Stimulated activated CD8-positive, alpha-beta memory T cell treated with anti-CD3 and anti-CD28 coated beads, Interleukin-12 subunit alpha, Interleukin-12 subunit beta, amount 100 ng/mL, for 24 hours (primary cell): Measurements from ENCODE around the gene RTN3.
"Not testable (repeated sequence)": the region's sequence is repeated elsewhere in the genome, so short reads cannot be mapped to it uniquely, and the experiment has no call there.

Experiments
- DNase-seq: peaks from one replicate; pipeline ENCODE4 v3.0.0-alpha.2; 2020; ENCODE audit errors: extremely low read depth

Gene RTN3

DNA sequence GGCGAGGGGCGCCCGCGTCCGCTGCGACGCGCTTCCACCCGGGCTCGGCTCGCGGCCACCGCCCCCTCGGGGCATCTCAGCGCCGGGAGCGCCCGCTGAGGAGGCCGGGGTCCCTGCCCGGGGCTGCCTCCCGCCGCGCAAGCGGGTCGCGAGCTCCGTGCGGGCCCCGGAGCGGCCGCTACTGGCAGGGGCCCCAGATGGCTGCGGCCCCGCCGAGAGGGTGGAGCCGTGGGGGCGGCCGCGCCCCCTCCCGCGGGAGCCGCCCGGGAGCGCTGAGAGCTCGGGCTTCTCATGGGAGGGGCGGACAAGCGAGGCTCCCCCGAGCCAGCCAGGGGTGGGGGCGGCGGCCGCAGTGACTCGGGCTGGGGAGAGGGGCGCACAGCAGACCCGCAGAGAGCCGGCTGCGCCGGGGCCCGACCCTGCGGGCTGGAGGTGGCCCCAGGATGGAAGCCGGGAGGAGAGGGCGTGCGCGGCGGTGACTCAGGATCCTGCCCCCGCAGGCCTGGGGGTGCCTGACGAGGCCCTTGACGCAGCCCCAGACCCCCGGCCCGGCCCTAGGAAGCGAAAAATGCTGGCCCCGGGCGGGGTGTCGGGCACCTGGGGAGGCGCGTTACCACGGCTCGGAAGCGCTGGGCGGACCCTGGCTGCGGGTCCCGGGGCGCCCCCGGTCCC lies 87.9 kb downstream of the RTN3 start:
- no peak for DNase-seq

DNA sequence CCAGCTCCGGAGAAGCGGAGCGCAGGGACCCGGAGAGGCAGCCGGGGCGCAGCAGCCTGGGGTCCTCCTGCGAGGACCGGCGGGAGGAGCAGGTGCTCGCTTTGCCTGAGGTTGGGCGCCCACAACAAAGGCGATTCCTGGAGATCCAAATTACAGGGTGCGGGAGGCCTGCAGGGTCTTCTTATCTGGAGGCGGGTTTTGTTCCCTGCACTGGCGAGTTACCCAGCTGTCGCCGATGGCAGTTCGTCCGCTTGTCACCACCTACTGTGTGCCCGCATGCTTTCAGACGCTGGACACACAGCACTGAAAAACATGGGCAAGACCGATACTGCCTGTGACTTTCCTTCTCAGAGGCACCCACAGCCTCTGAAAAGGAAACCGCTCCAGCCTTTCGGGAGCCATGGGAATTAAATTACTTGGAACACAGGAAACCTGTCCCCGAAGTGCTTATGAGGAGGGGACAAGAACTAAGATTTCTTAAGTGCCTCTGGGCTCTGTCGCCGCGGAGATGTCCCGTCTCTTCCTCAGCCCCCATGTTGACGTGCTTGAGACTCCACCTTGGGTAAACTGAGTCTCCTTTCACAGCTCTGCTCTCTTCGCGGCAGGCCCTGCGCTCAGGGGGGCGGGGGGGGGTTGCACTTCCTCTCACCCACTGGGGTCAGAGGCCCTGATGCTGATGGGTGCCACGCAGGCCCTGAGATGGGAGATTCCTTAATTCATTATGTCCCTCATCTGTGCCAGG lies 88.6 kb downstream of the RTN3 start:
- DNase-seq, result no peak

DNA sequence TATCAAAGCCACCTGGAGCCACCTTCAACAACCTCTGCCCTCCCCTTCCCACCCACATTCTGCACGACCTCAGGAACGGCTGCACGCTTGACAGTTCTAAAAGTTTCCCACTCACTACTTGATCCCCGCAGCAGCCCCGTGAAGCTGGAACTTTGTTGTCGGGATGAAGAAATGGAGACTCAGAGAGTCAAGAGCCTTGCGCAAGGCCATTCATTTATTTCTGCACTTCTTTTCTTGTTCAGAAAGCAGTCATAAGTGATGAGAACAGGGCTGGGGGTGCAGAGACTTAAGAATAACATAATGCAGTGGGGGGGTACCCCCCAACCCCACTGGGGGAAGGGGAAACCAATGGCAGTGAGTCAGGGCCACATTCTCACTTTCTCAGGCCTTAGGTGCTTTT lies 89.5 kb downstream of the RTN3 start:
- no peak for DNase-seq

DNA sequence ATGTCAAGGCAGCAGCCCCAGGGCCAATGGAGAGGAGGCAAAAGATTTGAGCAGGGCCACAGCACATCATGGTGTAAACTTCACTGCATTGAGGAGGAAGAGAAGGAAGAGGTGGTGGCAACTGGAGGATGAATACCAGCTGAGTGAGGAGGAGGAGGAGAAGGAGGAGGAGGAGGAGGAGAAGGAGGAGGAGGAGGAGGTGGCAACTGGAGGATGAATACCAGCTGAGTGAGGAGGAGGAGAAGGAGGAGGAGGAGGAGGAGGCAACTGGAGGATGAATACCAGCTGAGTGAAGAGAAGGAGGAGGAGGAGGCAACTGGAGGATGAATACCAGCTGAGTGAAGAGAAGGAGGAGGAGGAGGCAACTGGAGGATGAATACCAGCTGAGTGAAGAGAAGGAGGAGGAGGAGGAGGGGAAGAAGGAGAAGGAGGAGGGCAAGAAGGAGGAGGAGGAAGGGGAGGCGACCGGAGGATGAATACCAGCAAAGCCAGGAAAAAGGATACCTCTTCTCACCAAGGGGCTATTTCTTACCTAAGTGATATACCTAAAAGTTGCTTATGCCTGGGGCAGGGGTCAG lies 90.5 kb downstream of the RTN3 start:
- DNase-seq, result not testable (repeated sequence)

- no peak for DNase-seq
Measured at GRCh38 chr11:63775191-63775590, 93.9 kb downstream of the RTN3 start.

- DNase-seq, result no peak
Measured at GRCh38 chr11:63779039-63779438, 97.7 kb downstream of the RTN3 start.

GRCh38 chr11:63782749-63783148 lies 101.4 kb downstream of the RTN3 start:
- DNase-seq, result no peak

DNA sequence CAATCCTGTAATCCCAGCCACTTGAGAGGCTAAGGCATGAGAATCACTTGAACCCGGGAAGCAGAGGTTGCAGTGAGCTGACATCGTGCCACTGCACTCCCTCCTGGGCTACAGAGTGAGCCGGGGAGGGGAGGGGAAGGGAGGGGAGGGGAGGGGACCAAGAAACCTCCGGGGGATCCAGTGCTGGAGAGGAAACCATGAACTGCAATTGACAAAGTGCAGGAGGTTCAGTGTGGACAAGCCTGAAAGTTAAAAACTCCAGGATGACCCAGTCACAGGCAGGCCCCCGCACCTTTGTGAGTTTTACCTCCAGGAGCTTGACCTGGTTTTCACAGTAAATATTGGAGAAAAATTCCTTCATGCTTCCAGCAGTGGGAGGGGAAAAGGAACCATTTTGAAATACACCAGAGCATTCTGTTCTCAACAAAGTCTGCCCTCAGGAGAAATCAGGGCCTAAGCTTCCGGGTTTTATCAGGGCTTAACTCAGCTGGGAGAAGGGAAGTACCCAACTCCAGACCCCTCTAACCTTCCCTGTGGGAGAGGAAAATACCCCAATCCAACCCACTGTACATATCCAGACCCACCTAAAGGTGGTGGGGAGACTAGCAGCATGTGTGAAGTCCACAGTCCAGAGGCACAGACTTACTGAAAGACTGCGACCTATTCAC lies 102.8 kb downstream of the RTN3 start:
- no peak for DNase-seq

- DNase-seq, result no peak
Measured at GRCh38 chr11:63785823-63786222, 104.5 kb downstream of the RTN3 start.

DNA sequence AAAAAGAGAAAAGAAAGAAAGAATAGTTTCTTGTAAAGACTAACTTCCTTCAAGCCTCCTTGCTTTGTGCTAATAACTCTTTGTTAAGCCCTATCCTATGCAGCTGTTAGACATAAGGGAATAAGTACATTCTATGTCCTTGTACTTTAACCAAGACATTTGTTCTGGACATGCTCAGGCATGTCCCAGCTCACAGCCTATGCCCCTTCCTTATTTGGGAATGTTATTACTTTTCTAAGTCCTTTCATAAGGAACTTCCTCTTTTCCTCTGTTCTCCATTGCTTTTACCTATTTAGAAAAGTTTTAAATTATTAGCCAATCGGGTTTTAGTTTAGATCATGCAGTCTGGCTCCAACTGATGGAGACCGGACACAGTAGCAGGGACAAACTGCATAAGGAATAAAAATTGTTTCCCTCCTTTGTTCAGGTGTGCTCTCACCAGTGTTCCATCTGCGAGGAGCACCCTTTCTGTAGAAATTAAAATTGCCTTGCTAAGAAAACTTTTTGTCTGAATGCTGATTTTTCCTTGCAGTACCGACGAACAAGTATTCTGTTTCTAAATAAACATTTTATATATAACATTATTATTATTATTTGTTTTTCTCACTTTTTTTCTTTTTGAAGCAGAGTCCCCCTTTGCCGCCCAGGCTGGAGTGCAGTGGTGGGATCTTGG lies 110.3 kb downstream of the RTN3 start:
- no peak for DNase-seq

GRCh38 chr11:63793161-63793560 lies 111.9 kb downstream of the RTN3 start:
- DNase-seq, result no peak

GRCh38 chr11:63795066-63795465 lies 113.8 kb downstream of the RTN3 start:
- DNase-seq, result no peak

DNA sequence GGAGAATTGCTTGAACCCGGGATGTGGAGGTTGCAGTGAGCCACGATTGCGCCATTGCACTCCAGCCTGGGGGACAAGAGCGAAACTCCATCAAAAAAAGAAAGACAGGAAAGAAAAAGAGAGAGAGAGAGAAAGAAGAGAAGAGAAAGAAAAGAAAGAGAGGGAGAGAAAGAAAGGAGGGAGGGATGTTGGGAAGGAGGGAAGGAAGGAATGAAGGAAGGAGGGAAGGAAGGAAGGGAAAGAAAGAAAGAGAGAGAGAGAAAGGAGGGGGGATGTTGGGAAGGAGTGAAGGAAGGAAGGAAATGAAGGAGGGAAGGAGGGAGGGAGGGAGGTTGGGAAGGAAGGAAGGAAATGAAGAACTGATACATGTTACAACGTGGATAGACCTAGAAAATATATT lies 119.6 kb downstream of the RTN3 start:
- DNase-seq, result no peak

- no peak for DNase-seq
Measured at GRCh38 chr11:63802637-63803414, 121.5 kb downstream of the RTN3 start.

DNA sequence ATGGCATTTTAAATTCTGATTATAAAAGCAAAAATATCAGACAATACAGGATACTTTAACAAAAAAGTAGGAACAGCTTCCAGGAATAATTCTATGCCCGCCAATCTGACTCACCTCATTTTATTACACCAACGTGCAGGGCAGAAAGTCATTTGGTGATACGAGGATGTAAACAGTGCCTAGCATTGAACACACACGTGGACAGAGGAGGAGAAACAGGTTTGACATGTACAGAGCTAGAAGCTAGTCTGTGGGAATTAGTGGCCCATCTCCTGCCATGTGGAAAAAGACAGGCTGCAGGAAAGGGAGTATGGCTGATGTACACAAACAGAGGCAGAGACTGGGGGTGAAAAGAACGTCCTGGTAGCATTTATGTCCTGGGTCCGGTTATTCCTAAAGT lies 123.0 kb downstream of the RTN3 start:
- DNase-seq, result no peak

GRCh38 chr11:63805844-63806415 lies 124.6 kb downstream of the RTN3 start:
- DNase-seq, result no peak
